Panc1 (cell line): ENCODE measurements around the gene C19orf38.

Source experiments
- POLR2AphosphoS5 ChIP-seq: IDR thresholded peaks from 2 replicates; pipeline ENCODE4 v1.6.1; 2012; ENCODE audit warnings: mild to moderate bottlenecking, low read depth, low read length, moderate library complexity
- TF ChIP-seq, protein P1 (sequence below): fragments of 450-650 bp; IDR thresholded peaks from 2 replicates; pipeline ENCODE4 v1.5.1; 2017; ENCODE audit warnings: mild to moderate bottlenecking

DNA sequence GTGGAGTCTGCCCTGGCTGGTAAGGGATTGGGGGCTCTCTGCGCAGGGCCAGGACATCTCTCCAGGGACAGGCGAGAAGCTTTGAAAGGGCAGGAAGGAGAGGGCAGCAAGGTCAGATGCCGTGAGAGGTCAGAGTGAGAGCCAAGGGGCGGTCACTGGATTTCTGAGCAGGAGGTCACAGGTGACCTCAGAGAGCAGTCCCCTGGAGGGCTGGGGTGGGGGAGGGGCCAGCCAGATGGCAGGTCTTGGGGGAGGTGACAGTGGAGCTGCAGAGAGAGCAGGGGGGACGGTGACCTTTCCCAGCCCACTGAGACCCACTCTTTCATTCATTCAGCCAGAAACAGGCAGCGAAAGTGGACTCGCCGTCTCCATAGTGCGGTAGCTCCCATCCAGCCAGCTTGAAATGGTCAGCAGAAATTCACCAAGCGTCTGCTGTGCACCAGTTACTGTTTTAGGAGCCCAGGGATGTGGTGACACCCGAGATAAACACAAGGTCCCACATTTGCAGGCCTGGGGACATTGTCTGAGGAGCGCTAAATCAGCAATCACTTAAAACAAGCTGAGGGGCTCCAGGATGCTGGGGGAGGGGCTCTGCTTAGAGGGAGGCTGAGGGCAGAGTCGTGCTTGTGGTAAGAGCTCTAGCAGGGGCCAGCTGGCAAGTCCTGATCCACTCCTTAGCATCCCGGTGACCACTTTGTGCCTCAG is 33.3 kb downstream of the C19orf38 start:
- TF ChIP-seq, protein P1, sequence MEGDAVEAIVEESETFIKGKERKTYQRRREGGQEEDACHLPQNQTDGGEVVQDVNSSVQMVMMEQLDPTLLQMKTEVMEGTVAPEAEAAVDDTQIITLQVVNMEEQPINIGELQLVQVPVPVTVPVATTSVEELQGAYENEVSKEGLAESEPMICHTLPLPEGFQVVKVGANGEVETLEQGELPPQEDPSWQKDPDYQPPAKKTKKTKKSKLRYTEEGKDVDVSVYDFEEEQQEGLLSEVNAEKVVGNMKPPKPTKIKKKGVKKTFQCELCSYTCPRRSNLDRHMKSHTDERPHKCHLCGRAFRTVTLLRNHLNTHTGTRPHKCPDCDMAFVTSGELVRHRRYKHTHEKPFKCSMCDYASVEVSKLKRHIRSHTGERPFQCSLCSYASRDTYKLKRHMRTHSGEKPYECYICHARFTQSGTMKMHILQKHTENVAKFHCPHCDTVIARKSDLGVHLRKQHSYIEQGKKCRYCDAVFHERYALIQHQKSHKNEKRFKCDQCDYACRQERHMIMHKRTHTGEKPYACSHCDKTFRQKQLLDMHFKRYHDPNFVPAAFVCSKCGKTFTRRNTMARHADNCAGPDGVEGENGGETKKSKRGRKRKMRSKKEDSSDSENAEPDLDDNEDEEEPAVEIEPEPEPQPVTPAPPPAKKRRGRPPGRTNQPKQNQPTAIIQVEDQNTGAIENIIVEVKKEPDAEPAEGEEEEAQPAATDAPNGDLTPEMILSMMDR = no peak
- TF ChIP-seq POLR2AphosphoS5 = no peak
